IMR-90 (cell line): ENCODE data around the gene DOLPP1. TPM values are rescaled to one million over a fixed set of nuclear protein-coding genes. Genes with fewer than 3 reads are reported as not detected.

Experiments used
- CHD1 ChIP-seq: IDR thresholded peaks from 2 replicates; pipeline ENCODE4 v1.6.1; 2012; ENCODE audit warnings: low read depth, low read length, improper control_type of control experiment
- polyA plus RNA-seq, 3 experiments: library from polyadenylated mRNA; depleted of rRNA; stranded (reverse); fragments of >200 nt; gene quantifications; 2 replicates each; pipeline ENCODE4 v1.2.3, GENCODE V29; 2012; ENCODE audit warnings: low replicate concordance in 1 of 3
- total RNA-seq: library from RNA; depleted of rRNA; stranded (reverse); fragments of >200 nt; gene quantifications from 2 replicates; pipeline ENCODE4 v1.2.3, GENCODE V29; 2012; rRNA removed

DOLPP1 gene
- total and polyA plus RNA-seq, 2 of the 4 experiments (the other 2 are of a cell fraction): 7.0 to 16.5 TPM

- TF ChIP-seq CHD1: 0 out of 2 replicates have a peak, but pooled peaks have one; percentile 83
These were observed 59.1 kb downstream of the DOLPP1 start (continued) for GRCh38 chr9:129139993-129140396.

Other genes starting within 250 kb of the DOLPP1 start
- gene KYAT1, start 199.2 kb upstream of the DOLPP1 start, total RNA-seq: 5.8 and 6.8 TPM in 2 replicates
- 8.8 and 9.5 TPM in 2 replicates for gene KYAT1, start 199.2 kb upstream of the DOLPP1 start, polyA plus RNA-seq (2012; rRNA removed)
- 42.8 and 45.8 TPM in 2 replicates for gene LRRC8A, start 199.0 kb upstream of the DOLPP1 start, total RNA-seq
- 60.9 and 71.7 TPM in 2 replicates for gene LRRC8A, start 199.0 kb upstream of the DOLPP1 start, polyA plus RNA-seq (2012; rRNA removed)
- 2.2 and 3.3 TPM in 2 replicates for gene PHYHD1, start 160.1 kb upstream of the DOLPP1 start, total RNA-seq
- 8.4 and 10.0 TPM in 2 replicates for gene PHYHD1, start 160.1 kb upstream of the DOLPP1 start, polyA plus RNA-seq (2012; rRNA removed)
- 26.4 and 30.8 TPM in 2 replicates for gene DOLK, start 133.5 kb upstream of the DOLPP1 start, total RNA-seq
- gene DOLK, start 133.5 kb upstream of the DOLPP1 start, polyA plus RNA-seq (2012; rRNA removed): 23.2 and 25.4 TPM in 2 replicates
- gene NUP188, start 133.4 kb upstream of the DOLPP1 start, total RNA-seq: 52.5 and 59.1 TPM in 2 replicates
- gene NUP188, start 133.4 kb upstream of the DOLPP1 start, polyA plus RNA-seq (2012; rRNA removed): 53.0 and 57.0 TPM in 2 replicates
- gene SH3GLB2, start 52.8 kb upstream of the DOLPP1 start, total RNA-seq: 26.4 and 36.4 TPM in 2 replicates
- gene SH3GLB2, start 52.8 kb upstream of the DOLPP1 start, polyA plus RNA-seq (2012; rRNA removed): 68.4 and 72.1 TPM in 2 replicates
- 9.7 and 12.5 TPM in 2 replicates for gene MIGA2, start 44.5 kb upstream of the DOLPP1 start, total RNA-seq
- gene MIGA2, start 44.5 kb upstream of the DOLPP1 start, polyA plus RNA-seq (2012; rRNA removed): 25.3 and 25.9 TPM in 2 replicates
- 18.8 and 19.7 TPM in 2 replicates for gene CRAT, start 29.7 kb downstream of the DOLPP1 start, total RNA-seq
- 41.6 and 44.2 TPM in 2 replicates for gene CRAT, start 29.7 kb downstream of the DOLPP1 start, polyA plus RNA-seq (2012; rRNA removed)
- gene PTPA, start 30.3 kb downstream of the DOLPP1 start, total RNA-seq: 93.6 and 124 TPM in 2 replicates
- gene PTPA, start 30.3 kb downstream of the DOLPP1 start, polyA plus RNA-seq (2012; rRNA removed): 141 and 149 TPM in 2 replicates
- 12.5 and 14.4 TPM in 2 replicates for gene IER5L, start 97.2 kb downstream of the DOLPP1 start, total RNA-seq
- gene IER5L, start 97.2 kb downstream of the DOLPP1 start, polyA plus RNA-seq (2012; rRNA removed): 13.4 and 21.0 TPM in 2 replicates